Thoracic aorta (tissue), 2 donors: ENCODE results near the gene CALR. TPM values are rescaled to one million over a fixed set of nuclear protein-coding genes. Genes with fewer than 3 reads are reported as not detected.
A peak's percentile ranks its signal among the peaks of the same experiment; 100 is the strongest.

ENCODE experiments used
- ATAC-seq: fragments of 150-250 bp; one replicate; pipeline ENCODE4 v1.8.0; 2017; ENCODE audit warnings: low read depth; ENCODE audit not compliant: insufficient number of reproducible peaks, low FRiP score
- DNase-seq: peaks from one replicate; pipeline ENCODE4 v3.0.0-alpha.2; 2020; ENCODE audit warnings: low spot score
- H3K27ac ChIP-seq, 2 donors: fragments of 200-600 bp; sonication (generic); 1 replicate in 1 of 2; 2 replicates in 1 of 2; pipeline ENCODE4 v1.5.1; 2016; ENCODE audit warnings: mild to moderate bottlenecking in 2 of 2, moderate library complexity in 2 of 2
- H3K27me3 ChIP-seq: fragments of 200-600 bp; sonication (generic); replicated peaks from 2 replicates; pipeline ENCODE4 v1.6.0; 2016; ENCODE audit warnings: mild to moderate bottlenecking; ENCODE audit not compliant: insufficient read depth
- H3K36me3 ChIP-seq: fragments of 200-600 bp; sonication (generic); one replicate; pipeline ENCODE4 v1.5.1; 2016
- H3K4me1 ChIP-seq, 2 donors: fragments of 200-600 bp; sonication (generic); 1 replicate in 1 of 2; 2 replicates in 1 of 2; pipeline versions ENCODE4 v1.5.1 to v1.6.0; 2016; ENCODE audit warnings: low read depth in 2 of 2, mild to moderate bottlenecking in 1 of 2; ENCODE audit not compliant: control insufficient read depth in 1 of 2
- H3K4me3 ChIP-seq: fragments of 200-600 bp; sonication (generic); 2 replicates; pipeline ENCODE4 v1.5.1; 2016; ENCODE audit warnings: mild to moderate bottlenecking
- H3K9me3 ChIP-seq: fragments of 200-600 bp; sonication (generic); 2 replicates; pipeline ENCODE4 v1.5.1; 2016
- CTCF ChIP-seq: fragments of 200-600 bp; sonication (generic); IDR thresholded peaks from one replicate; pipeline ENCODE4 v1.5.1; 2019; ENCODE audit warnings: antibody characterized with exemption
- total RNA-seq, 2 donors: library from RNA; depleted of rRNA; stranded (reverse); fragments of >200 nt; gene quantifications; one replicate each; pipeline versions ENCODE4 v1.1.0 to v1.2.3, GENCODE V29; 2016

Gene CALR
- total RNA-seq, 2 donors from 2014 or later = 415 to 467 TPM

- Histone ChIP-seq H3K27ac (peak overlapping the region in 1 of 2 donors; percentile 38), H3K4me1 (peaks cover 0 to 9% of the 10 kb centered on the region in 2 donors), H3K36me3 (no peaks in the 10 kb centered on the region), H3K9me3 (no peaks in the 10 kb centered on the region), H3K27me3 (no peaks in the 10 kb centered on the region), H3K4me3 (peak overlapping the region; percentile 77)
- no peak for TF ChIP-seq CTCF
- ATAC-seq (no peak), DNase-seq (no peak)
Measured at GRCh38 chr19:12965812-12966135, 27.4 kb downstream of the CALR start.

GRCh38 chr19:12967907-12968306 lies 29.5 kb downstream of the CALR start:
- no peak for TF ChIP-seq CTCF
- no peaks in the 10 kb centered on the region for H3K9me3 ChIP-seq
- no peaks in the 10 kb centered on the region for H3K36me3 ChIP-seq
- peaks cover 0 to 9% of the 10 kb centered on the region in 2 donors for H3K4me1 ChIP-seq
- H3K27ac ChIP-seq = no peak overlapping the region
- H3K4me3 ChIP-seq = no peak overlapping the region
- no peaks in the 10 kb centered on the region for H3K27me3 ChIP-seq
- no peak for ATAC-seq
- no peak for DNase-seq

- no peak within 1 kb of the TSS for H3K4me3 ChIP-seq
Measured at GRCh38 chr19:12969292-12969988, 31.0 kb downstream of the CALR start, which contains the start of gene DAND5. DAND5 (plus strand) TSS chr19:12969576; CDS start chr19:12969661, 85 bp downstream.

GRCh38 chr19:12970070-12970820 lies 31.8 kb downstream of the CALR start:
- DNase-seq (no peak), ATAC-seq (no peak)
- no peak overlapping the region for H3K27ac ChIP-seq
- H3K36me3 ChIP-seq = no peaks in the 10 kb centered on the region
- H3K4me1 ChIP-seq = peaks cover 0 to 9% of the 10 kb centered on the region in 2 donors
- H3K4me3 ChIP-seq = no peak overlapping the region
- no peak for TF ChIP-seq CTCF
- no peaks in the 10 kb centered on the region for H3K9me3 ChIP-seq
- no peaks in the 10 kb centered on the region for H3K27me3 ChIP-seq

More at GRCh38 chr19:12969292-12969988, 31.0 kb downstream of the CALR start, which contains the start of gene DAND5:
- ATAC-seq (no peak), DNase-seq (no peak)
- Histone ChIP-seq H3K4me1 (peaks cover 0 to 9% of the 10 kb centered on the region in 2 donors), H3K27me3 (no peaks in the 10 kb centered on the region), H3K27ac (peak within 1 kb of the TSS in 1 of 2 donors; percentile 3), H3K9me3 (no peaks in the 10 kb centered on the region), H3K36me3 (no peaks in the 10 kb centered on the region)
- no peak for TF ChIP-seq CTCF

GRCh38 chr19:12973236-12973635 lies 34.8 kb downstream of the CALR start:
- H3K27ac ChIP-seq = no peak overlapping the region
- no peaks in the 10 kb centered on the region for H3K36me3 ChIP-seq
- H3K4me3 ChIP-seq = no peak overlapping the region
- ATAC-seq = no peak
- TF ChIP-seq CTCF = no peak
- DNase-seq = no peak
- no peaks in the 10 kb centered on the region for H3K27me3 ChIP-seq
- H3K4me1 ChIP-seq = peaks cover 0 to 9% of the 10 kb centered on the region in 2 donors
- no peaks in the 10 kb centered on the region for H3K9me3 ChIP-seq
